Fibroblast of peridontal ligament (primary cell): Measurements from ENCODE around the gene PIP5K1C.

Experiments used
- DNase-seq: peaks from one replicate; pipeline ENCODE4 v3.0.0-alpha.2; 2010; ENCODE audit errors: extremely low read depth

Gene PIP5K1C

DNA sequence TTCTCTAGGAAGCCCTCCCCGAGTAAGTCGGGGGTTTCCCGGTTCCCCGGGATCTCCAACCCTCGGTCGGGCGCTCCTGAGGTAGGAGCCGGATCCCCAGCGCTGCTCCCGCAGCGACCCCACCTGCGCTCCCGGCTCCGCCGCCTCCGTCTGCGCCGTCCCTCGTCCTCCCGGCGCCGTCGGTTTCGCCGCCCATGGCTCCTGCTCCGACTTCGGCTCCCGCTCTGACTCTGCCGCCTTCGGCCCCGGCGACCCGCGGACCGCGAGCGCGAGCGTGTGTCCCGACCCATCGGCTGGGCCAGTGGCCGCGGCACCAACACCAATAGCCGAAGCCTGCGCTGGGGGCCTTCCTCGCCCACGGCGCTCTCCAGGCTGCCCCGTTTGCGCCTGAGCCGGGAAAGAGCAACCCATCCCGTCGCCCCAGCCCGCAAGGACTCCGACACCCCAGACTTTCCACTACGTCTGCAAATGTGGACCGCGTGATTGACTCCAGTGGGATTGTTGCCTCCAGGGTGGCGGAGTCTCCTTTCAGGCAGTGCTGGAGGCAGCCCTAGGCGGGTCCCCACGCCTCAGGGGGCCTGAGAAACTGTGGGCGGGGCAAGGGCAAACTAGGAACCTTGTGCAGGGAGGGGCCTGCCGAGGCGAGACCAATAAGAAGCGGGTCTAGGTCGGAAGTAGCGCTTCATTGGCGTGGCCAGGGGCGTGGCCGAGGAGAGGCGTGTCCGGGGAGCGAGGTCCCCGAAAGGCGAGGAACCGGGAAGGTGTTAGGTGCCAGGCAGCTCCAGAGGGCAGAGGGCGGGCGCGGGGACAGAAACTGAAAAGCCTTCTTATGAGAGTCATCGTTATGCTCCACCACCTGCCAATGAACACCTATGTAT, 73.6 kb downstream of the PIP5K1C start, which contains the start of gene CACTIN:
TSS of gene CACTIN (minus strand) at position 318 of the 878 bp plus-strand sequence. CDS start at position 290, 28 bp downstream.
- DNase-seq, result peak; percentile 96

DNA sequence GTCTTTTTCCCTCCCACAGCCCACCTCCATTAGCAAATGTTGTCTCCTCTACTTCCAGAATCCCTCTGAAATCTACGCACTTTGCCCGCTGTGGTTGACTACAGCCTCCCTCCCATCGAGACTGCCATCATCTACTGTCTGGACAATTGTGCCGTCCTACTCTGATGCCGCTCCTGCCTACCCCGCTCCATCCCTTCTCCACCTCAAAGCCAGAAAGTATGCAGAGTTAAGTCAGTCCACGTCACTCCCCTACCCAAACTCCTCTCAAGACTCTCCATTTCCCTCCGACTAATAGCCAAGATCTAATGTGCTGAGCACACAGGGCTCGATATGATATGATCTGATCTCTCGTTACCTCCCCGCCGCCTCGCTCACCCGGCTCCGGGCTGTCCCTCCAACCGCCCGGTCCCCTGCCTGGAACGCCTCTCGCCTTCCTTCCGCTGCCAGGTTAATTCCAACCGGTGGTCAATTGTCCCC, 74.2 kb downstream of the PIP5K1C start:
- DNase-seq, result peak; percentile 3

DNA sequence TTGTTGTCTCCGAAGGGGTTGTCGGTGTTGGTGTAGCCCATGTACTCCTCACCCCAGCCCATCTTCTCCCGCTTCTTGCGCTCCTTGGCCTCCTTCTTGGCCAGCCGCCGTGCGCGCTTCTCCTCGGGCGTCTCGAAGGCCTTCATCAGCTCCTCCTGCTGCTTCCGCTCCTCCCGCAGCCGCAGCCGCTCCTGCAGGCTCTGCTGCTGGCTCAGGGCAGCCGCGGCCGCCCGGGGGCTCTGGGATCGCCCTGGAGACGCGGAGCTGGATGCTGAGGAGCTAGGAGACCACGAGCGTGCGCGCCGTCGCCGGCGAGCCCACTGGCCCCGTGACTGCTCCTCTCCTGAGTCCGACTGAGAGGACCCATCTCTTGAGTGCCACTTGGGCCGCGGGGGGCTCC, 76.6 kb downstream of the PIP5K1C start:
- no peak for DNase-seq

- no peak for DNase-seq
These were observed 78.0 kb downstream of the PIP5K1C start for GRCh38 chr19:3622224-3622623.

GRCh38 chr19:3621689-3622088, 78.6 kb downstream of the PIP5K1C start:
- DNase-seq, result no peak

GRCh38 chr19:3620817-3621547, 79.3 kb downstream of the PIP5K1C start:
- no peak for DNase-seq

GRCh38 chr19:3620145-3620816, 80.0 kb downstream of the PIP5K1C start:
- DNase-seq, result no peak

GRCh38 chr19:3619631-3620012, 80.6 kb downstream of the PIP5K1C start:
- no peak for DNase-seq

DNA sequence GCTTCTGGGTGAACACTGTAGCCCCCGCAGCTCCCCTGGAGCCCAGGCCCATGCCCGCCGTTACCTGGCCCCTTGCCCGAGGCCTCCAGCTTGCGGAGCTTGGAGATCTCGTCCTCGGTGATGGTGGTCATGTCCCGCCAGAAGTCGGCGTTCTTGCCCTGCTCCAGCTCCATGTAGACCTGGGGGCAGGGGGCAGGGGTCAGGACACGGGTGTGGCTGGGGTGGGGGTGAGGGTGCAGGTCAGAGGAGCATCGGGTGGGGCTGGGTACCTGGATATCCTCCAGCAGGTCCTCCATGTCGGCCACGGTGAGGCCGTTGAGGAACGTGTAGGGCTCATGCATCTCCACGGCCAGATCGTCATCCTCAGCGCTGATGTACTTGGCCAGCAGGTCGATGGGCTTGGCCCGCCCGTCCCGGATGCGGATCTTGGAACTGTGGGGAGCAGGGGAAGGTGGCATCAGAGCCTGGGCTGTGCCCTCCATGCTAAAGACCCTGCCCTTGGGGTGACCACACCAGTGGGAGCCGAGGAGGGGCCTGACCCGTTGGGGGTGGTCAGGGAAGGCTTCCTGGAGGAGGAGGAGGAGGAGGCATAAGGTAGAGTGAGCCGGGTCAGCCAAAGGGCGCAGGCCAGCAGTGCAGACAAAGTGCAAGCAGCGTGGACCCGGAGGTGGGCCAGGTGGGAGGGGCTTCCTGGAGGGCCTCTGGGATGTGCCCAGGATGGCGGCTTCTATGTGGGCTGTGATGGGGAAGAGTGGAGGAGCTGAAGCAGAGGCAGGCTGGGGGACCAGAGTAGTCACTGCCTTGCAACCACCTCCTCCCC, 81.2 kb downstream of the PIP5K1C start:
- DNase-seq, result no peak

- DNase-seq, result peak; percentile 49
These were observed 82.0 kb downstream of the PIP5K1C start for GRCh38 chr19:3618144-3618810.

GRCh38 chr19:3617463-3617862, 82.8 kb downstream of the PIP5K1C start:
- no peak for DNase-seq

DNA sequence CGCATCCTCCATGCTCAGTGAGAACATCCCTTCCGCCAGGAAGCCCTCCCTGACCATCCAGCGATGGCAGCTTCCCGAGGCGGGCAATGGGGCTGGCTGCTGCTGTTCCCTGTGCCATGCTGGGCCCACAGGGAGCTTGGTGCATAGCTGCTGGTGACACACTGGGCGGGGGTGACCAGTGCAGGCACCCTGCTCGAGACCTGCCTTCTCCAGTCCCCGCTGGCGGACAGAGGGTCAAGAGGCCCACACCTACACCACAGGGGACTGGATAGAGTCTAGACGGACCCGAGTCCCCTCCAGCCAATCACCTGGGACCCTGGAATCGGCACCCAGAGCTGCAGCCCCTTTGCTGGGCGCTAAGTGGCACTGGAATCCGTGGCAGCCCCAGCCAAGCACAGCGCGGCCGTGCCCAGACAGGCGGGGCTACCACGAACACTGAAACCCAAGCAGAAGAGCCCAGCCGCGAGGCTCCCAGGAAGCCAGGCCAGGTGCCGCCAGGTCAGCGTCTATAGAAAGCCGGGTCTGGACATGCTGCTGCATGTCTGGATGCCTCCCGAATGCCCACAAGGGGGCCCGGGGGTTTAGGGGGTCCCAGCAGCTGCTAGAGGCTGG, 84.6 kb downstream of the PIP5K1C start:
- DNase-seq, result no peak

GRCh38 chr19:3614858-3615505, 85.3 kb downstream of the PIP5K1C start:
- no peak for DNase-seq

GRCh38 chr19:3613818-3614661, 86.2 kb downstream of the PIP5K1C start:
- no peak for DNase-seq

DNA sequence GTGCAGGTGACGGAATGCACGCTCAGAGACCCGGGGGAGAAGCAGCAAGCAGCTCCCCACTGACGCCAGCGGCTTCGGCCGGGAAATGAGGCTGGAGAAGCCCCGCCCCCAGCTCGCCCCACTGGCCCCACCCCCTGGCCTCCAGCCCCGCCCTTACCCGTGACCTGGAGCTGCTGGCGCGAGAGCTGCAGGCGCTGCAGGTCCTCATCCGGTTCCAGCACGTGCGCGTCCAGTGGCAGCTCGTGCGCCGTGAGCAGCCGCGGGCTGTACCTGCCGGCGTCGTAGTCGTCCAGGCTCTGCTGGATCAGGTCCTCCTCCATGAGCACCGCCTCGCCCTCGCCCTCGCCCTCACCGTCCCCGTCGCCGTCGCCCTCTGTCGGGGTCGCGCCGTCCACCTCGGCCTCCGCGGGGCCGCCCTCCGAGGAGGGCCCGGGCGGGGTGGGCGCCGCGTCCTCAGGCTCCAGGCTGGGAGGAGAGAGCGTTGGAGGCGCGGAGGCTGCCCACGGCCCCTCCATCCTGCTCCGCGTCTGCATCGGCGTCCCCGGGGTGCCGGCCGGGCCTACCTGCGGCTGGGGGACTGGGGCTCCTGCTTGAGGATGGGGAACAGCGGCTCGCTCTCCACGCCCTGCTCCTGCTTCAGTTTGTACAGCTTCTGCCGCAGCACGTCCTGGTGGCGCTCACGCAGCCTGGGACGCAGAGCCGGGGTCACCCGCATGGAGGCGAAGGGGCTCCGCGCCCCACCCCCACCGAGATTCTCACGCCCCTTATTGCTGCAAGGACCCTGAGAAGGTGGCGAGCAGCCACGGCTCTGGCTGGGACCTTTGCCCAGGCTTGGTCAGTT, 87.1 kb downstream of the PIP5K1C start:
- no peak for DNase-seq

DNA sequence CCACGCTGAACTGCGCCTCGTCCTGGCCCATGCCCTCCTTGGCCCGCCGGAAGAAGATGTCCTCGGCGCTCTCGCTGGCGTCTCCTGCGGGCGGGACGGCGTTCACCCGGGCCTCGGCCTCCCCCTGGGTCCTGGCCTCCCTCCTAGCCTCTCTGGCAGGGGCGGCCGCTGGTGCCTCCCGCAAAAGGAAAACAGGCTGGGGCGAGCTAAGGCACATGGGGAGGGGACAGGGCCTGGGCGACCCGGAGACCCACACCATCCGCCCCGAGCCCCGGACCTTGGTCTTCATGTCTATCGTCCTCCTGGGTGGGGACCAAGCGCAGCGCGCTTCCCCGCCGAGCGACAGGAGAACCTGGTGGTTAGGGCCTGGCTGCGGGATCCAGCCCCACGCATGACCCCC, 87.9 kb downstream of the PIP5K1C start:
- DNase-seq, result no peak

DNA sequence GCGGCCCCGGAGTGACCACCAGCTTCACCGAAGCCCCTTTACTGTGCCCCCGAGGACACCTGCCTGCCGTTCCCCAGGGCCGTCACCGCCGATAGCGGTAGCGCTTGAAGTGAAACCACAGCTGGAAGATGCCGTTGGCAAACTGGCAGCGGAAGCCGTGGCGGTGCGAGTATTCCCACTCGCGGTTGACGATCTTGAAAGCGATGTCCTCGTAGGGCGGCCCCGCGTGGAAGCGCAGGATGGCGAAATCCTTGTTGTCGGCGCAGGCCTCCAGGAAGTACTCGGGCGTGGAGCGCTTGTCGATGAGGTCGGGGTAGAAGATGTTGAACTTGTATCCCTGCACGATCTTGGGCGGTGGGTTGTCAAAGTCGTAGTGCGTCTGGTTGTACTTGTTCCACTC, 88.4 kb downstream of the PIP5K1C start:
- DNase-seq, result no peak
